Muscle of back (tissue), 11 donors: ENCODE results near the gene CCDC13. TPM values are rescaled to one million over a fixed set of nuclear protein-coding genes. Genes with fewer than 3 reads are reported as not detected.
A peak's percentile ranks its signal among the peaks of the same experiment; 100 is the strongest.

ENCODE experiments used
- DNase-seq, 3 donors: peaks; one replicate each; pipeline versions ENCODE4 v3.0.0 to v3.0.0-alpha.2; 2013
- polyA plus RNA-seq, 10 donors: library from polyadenylated mRNA; unstranded; fragments of 120-200 nt; gene quantifications; one replicate each; pipeline ENCODE4 v1.2.1, GENCODE V29; 2013; ENCODE audit not compliant: insufficient read length in 10 of 10

The CCDC13 gene
- polyA plus RNA-seq, 10 donors: 0.24 to 0.96 (median 0.44) TPM

GRCh38 chr3:42752961-42753360 is 20.1 kb downstream of the CCDC13 start:
- no peak for DNase-seq

GRCh38 chr3:42752441-42752840 is 20.6 kb downstream of the CCDC13 start:
- no peak for DNase-seq

- DNase-seq: no peak
Observed at GRCh38 chr3:42751609-42752008, 21.4 kb downstream of the CCDC13 start.

- DNase-seq: no peak
Observed at GRCh38 chr3:42750834-42751233, 22.2 kb downstream of the CCDC13 start.

- peak in 1 of 3 donors; percentile 40 for DNase-seq
Observed at GRCh38 chr3:42749753-42750231, 23.3 kb downstream of the CCDC13 start.

GRCh38 chr3:42749025-42749752 is 23.9 kb downstream of the CCDC13 start:
- DNase-seq: no peak

GRCh38 chr3:42747581-42747980 is 25.5 kb downstream of the CCDC13 start:
- DNase-seq: no peak

- peak in 1 of 3 donors; percentile 37 for DNase-seq
Observed at GRCh38 chr3:42746455-42747450, 26.3 kb downstream of the CCDC13 start.

- DNase-seq: no peak
Observed at GRCh38 chr3:42745776-42746454, 27.1 kb downstream of the CCDC13 start.

GRCh38 chr3:42745291-42745745 is 27.7 kb downstream of the CCDC13 start:
- DNase-seq: no peak

GRCh38 chr3:42743204-42743995 is 29.7 kb downstream of the CCDC13 start:
- no peak for DNase-seq

GRCh38 chr3:42742688-42743087 is 30.4 kb downstream of the CCDC13 start:
- DNase-seq: no peak

GRCh38 chr3:42742259-42742658 is 30.8 kb downstream of the CCDC13 start:
- no peak for DNase-seq

- DNase-seq: no peak
Observed at GRCh38 chr3:42741796-42742195, 31.3 kb downstream of the CCDC13 start.

GRCh38 chr3:42739401-42740158 is 33.5 kb downstream of the CCDC13 start:
- peak; percentile 26 to 54 (median 35) for DNase-seq

GRCh38 chr3:42736531-42736930 is 36.5 kb downstream of the CCDC13 start:
- DNase-seq: no peak

- DNase-seq: no peak
Observed at GRCh38 chr3:42736081-42736480, 37.0 kb downstream of the CCDC13 start.

GRCh38 chr3:42735615-42736014 is 37.4 kb downstream of the CCDC13 start:
- no peak for DNase-seq

- no peak for DNase-seq
Observed at GRCh38 chr3:42735019-42735418, 38.0 kb downstream of the CCDC13 start.

GRCh38 chr3:42734263-42734860 is 38.7 kb downstream of the CCDC13 start:
- DNase-seq: no peak
